ENCODE results near the gene TUBB4A. TPM values are rescaled to one million over a fixed set of nuclear protein-coding genes. Genes with fewer than 3 reads are reported as not detected.
A peak's percentile ranks its signal among the peaks of the same experiment; 100 is the strongest.

TUBB4A gene
- total RNA-seq, 1 experiment from 2014 or later: not detected

DNA sequence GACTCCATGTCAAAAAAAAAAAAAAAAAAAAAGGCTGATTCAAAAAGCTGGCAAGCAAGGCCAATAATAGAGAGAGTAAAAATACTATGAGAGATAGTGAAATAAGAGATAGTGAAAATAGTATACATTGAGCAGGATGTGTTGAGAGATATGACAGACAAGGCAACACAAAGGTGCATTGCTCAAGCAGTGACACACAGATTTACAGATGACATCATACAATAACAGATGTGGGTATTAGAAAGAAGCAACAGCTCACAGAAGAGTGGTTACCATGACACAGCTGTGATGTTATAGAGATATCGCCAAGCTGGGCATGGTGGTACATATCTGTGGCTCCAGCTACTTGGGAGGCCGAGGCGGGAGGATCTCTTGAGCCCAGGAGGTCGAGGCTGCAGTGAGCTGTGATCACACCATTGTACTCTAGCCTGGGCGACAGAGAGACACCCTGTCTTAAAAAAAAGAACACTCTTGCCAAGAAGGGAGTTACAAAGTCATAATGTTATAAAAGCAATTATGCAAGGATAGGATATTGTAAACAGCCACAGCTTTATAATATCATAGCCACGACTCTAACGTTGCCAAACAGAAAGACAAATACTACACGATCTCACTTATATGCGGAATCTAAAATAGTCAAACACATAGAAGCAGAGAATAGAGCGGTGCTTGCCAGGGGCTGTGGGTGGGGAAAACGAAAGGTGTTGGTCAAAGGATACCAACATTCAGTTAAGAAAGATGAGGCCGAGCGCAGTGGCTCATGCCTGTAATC, 39.0 kb upstream of the TUBB4A start:
- Mint-ChIP-seq H3K36me3 (ENCODE audit: insufficient read depth, unreplicated experiment) (peaks cover 7% of the 10 kb centered on the region), H3K27ac (ENCODE audit: low read depth, unreplicated experiment) (no peak overlapping the region), H3K4me3 (ENCODE audit: unreplicated experiment) (no peak overlapping the region), H3K27me3 (ENCODE audit: insufficient read depth, unreplicated experiment) (no peaks in the 10 kb centered on the region), H3K9me3 (ENCODE audit: unreplicated experiment) (no peaks in the 10 kb centered on the region), H3K4me1 (ENCODE audit: insufficient read depth, unreplicated experiment) (peaks cover 12% of the 10 kb centered on the region)
- intact Hi-C loops (cut with micrococcal nuclease): no loop called here
- DNase-seq (ENCODE audit: unreplicated experiment): no peak
- no peak for TF ChIP-seq CTCF (IDR thresholded peaks at IDR 0.05; ENCODE audit: unreplicated experiment)
- ChIA-PET CTCF (interaction anchor here (1.2 to 1.6 kb wide), 2 partner anchors 56 to 90 kb away, joined by 3 to 4 read pairs; no protein-coding TSS in a partner anchor), POLR2A (interaction anchor here (0.6 to 0.9 kb wide), 3 partner anchors 11 to 169 kb away, joined by 3 to 4 read pairs (median 3); partner anchors contain the start of genes ALKBH7 and TNFSF9)
- BruUV-seq (replicated peaks): no TSS peak

DNA sequence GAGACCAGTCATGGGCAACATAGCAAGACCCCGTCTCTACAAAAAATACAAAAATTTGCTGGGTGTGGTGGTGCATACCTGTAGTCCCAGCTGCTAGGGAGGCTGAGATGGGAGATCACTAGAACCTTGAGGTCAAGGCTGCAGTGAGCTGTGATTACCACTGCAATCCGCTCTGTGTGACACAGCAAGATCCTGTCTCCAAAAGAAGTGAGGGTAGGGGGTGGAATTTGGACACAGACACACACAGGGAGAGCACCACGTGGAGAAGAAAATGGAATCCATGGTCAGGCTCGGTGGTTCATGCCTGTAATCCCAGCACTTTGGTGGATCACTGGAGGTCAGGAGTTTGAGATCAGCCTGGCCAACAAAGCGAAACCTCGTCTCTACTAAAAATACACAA, 37.4 kb upstream of the TUBB4A start:
- peak overlapping the region; percentile 80 for H3K27ac Mint-ChIP-seq (ENCODE audit: low read depth, unreplicated experiment)
- intact Hi-C loops (cut with micrococcal nuclease): loop anchor here (5.0 kb wide), 1 partner anchor 38 kb away; no protein-coding TSS in a partner anchor
- H3K4me3 Mint-ChIP-seq (ENCODE audit: unreplicated experiment): no peak overlapping the region
- no peak for DNase-seq (ENCODE audit: unreplicated experiment)
- POLR2A ChIA-PET: interaction anchor here (0.9 kb wide), 1 partner anchor 9 kb away, joined by 3 read pairs; the partner anchor contains the start of gene TNFSF9
- CTCF ChIA-PET: interaction anchor here (0.5 to 0.6 kb wide), 2 partner anchors 74 to 196 kb away, joined by 4 to 6 read pairs; no protein-coding TSS in a partner anchor
- no peaks in the 10 kb centered on the region for H3K9me3 Mint-ChIP-seq (ENCODE audit: unreplicated experiment)
- peaks cover 12% of the 10 kb centered on the region for H3K4me1 Mint-ChIP-seq (ENCODE audit: insufficient read depth, unreplicated experiment)
- BruUV-seq (replicated peaks): no TSS peak
- TF ChIP-seq CTCF (IDR thresholded peaks at IDR 0.05; ENCODE audit: unreplicated experiment): no peak
- no peaks in the 10 kb centered on the region for H3K27me3 Mint-ChIP-seq (ENCODE audit: insufficient read depth, unreplicated experiment)
- peaks cover 22% of the 10 kb centered on the region for H3K36me3 Mint-ChIP-seq (ENCODE audit: insufficient read depth, unreplicated experiment)

- CTCF ChIA-PET: no interaction called here
- no TSS peak for BruUV-seq (replicated peaks)
- no peak for DNase-seq (ENCODE audit: unreplicated experiment)
- H3K36me3 Mint-ChIP-seq (ENCODE audit: insufficient read depth, unreplicated experiment): peaks cover 40% of the 10 kb centered on the region
- no peak overlapping the region for H3K4me3 Mint-ChIP-seq (ENCODE audit: unreplicated experiment)
- POLR2A ChIA-PET: interaction anchor here (0.6 to 0.7 kb wide), 3 partner anchors 12 to 441 kb away, joined by 3 read pairs; no protein-coding TSS in a partner anchor
- H3K27me3 Mint-ChIP-seq (ENCODE audit: insufficient read depth, unreplicated experiment): no peaks in the 10 kb centered on the region
- H3K9me3 Mint-ChIP-seq (ENCODE audit: unreplicated experiment): no peaks in the 10 kb centered on the region
- intact Hi-C loops (cut with micrococcal nuclease): loop anchor here (5.0 kb wide), 1 partner anchor 42 kb away; no protein-coding TSS in a partner anchor
- H3K27ac Mint-ChIP-seq (ENCODE audit: low read depth, unreplicated experiment): no peak overlapping the region
- TF ChIP-seq CTCF (IDR thresholded peaks at IDR 0.05; ENCODE audit: unreplicated experiment): no peak
- peaks cover 25% of the 10 kb centered on the region for H3K4me1 Mint-ChIP-seq (ENCODE audit: insufficient read depth, unreplicated experiment)
Observed at GRCh38 chr19:6535558-6536137, 33.5 kb upstream of the TUBB4A start.

DNA sequence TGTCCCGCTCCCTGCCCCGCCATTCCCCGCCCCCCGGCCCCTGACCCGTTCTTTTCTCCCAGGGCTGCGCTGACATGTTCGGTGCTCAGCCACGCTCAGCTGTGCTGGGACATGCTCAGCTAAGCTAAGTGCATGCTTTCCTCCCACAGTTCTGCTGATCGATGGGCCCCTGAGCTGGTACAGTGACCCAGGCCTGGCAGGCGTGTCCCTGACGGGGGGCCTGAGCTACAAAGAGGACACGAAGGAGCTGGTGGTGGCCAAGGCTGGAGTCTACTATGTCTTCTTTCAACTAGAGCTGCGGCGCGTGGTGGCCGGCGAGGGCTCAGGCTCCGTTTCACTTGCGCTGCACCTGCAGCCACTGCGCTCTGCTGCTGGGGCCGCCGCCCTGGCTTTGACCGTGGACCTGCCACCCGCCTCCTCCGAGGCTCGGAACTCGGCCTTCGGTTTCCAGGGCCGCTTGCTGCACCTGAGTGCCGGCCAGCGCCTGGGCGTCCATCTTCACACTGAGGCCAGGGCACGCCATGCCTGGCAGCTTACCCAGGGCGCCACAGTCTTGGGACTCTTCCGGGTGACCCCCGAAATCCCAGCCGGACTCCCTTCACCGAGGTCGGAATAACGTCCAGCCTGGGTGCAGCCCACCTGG, 32.5 kb upstream of the TUBB4A start:
- no peak for TF ChIP-seq CTCF (IDR thresholded peaks at IDR 0.05; ENCODE audit: unreplicated experiment)
- BruUV-seq (replicated peaks): no TSS peak
- Mint-ChIP-seq H3K4me3 (ENCODE audit: unreplicated experiment) (no peak overlapping the region), H3K27me3 (ENCODE audit: insufficient read depth, unreplicated experiment) (no peaks in the 10 kb centered on the region), H3K27ac (ENCODE audit: low read depth, unreplicated experiment) (no peak overlapping the region), H3K4me1 (ENCODE audit: insufficient read depth, unreplicated experiment) (peaks cover 35% of the 10 kb centered on the region), H3K36me3 (ENCODE audit: insufficient read depth, unreplicated experiment) (peaks cover 40% of the 10 kb centered on the region), H3K9me3 (ENCODE audit: unreplicated experiment) (no peaks in the 10 kb centered on the region)
- ChIA-PET CTCF (interaction anchor here (0.8 kb wide), 1 partner anchor 18 kb away, joined by 3 read pairs; no protein-coding TSS in a partner anchor), POLR2A (interaction anchor here (0.6 to 0.7 kb wide), 3 partner anchors 11 to 580 kb away, joined by 3 read pairs; no protein-coding TSS in a partner anchor)
- no peak for DNase-seq (ENCODE audit: unreplicated experiment)
- intact Hi-C loops (cut with micrococcal nuclease): loop anchor here (5.0 kb wide), 1 partner anchor 43 kb away; no protein-coding TSS in a partner anchor

All from MCF 10A (cell line).